ENCODE results near the gene DGCR2.

Gene DGCR2

DNA sequence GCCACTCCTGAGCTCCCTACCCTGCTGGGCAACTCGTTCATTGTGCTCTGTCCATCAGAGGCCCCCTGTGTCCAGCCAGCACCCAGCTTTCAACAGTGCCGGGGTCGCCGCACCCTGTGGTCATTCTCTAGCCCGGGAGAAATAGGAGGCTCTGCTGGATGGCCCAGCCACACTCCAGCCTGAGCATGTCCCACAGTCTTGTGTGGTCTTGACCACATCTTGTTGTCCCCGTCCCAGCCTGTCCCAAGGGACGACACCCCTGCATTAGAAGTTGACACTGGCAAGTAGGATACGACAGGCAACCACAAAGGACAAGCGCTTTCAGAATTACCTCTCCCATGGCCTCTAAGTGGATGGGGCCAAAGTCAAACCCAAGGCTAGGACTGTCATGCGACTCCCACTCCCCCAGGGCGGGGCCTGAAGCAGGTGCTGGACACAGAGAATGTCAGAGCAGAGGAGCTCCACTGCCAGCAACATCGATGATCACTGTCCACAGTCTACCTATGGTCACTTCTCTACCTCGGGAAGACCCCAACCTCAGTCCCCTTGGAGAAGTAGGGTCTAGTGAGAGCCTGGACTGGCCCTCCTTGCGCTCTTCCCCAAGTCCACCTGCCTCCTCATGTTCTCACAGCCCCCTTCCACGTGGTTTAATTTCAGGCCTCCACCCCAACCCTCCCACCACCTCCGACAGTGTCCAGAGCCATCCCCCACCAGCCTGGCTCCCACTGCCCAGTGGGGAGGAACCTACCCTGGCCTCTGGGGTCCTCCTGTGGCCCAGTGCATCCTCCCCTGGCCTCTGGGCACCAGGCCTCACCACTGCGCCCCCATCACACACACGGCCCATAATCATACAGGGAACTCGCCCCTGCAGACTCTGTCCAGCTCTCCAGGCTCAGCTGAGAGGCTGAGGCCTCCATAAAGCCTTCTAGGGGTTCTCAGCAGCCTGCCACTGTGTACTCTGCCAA, 4.4 kb upstream of the DGCR2 start:
- no peak for DNase-seq

- DNase-seq = no peak
Measured at GRCh38 chr22:19125474-19126308, 3.5 kb upstream of the DGCR2 start.

- no peak for DNase-seq
Measured at GRCh38 chr22:19125011-19125410, 2.8 kb upstream of the DGCR2 start.

DNA sequence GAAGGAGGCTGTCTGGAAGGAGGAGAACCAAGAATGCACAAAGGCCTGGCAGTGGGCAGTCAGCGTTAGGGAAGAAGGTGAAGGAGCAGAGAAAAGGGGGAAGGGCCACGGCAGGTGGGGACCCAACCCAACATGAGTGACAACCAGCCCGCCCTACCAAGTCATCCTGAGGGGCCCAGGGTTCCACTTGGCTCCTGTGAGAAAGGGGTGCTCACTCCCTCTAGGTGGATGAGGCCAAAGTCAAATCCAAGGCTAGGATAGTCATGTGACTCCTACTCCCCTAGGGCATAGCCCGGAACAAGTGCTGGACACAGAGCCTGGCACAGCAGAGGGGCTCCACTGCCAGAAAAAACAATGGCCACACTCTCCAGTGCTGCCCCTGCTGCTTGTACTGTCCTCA, 2.2 kb upstream of the DGCR2 start:
- no peak for DNase-seq

- DNase-seq = no peak
Measured at GRCh38 chr22:19123936-19124335, 1.7 kb upstream of the DGCR2 start.

DNA sequence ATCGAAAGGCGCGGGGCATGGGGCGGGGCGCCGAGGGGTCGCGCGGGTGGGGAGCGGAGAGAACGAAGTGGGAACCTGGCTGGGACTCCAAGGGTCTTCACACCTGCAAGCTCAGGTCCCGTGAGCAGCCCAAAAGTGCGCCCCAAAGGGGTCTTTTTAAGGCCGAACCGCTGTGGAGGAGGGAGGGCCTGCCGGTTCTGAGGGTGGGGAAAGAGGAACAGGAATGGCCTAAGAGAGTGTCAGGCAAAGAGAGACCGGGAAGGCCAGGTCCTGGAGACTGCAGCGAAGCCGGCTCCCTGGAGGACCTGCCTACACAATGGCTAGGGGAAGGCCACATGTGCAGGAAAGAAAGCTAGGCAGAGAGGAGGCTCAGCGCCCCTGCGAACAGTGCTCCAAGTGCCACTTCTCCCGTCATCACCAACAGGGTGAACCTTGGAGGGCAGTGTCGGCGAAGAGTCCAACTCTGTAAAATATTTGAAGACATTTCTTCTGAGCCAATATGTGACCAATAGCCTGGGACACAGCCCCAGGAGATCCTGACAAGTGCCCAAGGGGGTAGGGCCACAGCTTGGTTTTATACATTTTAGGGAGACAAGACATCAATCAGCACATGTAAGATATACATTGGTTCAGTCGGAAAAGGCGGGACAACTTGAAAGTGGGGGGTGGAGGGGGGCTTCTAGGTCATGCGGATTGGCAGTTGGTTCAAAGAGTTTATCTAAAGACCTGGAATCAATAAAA, 710 bp upstream of the DGCR2 start:
- no peak for DNase-seq

GRCh38 chr22:19121631-19122142, 525 bp downstream of the DGCR2 start:
- DNase-seq = peak; percentile 35 to 50

DNA sequence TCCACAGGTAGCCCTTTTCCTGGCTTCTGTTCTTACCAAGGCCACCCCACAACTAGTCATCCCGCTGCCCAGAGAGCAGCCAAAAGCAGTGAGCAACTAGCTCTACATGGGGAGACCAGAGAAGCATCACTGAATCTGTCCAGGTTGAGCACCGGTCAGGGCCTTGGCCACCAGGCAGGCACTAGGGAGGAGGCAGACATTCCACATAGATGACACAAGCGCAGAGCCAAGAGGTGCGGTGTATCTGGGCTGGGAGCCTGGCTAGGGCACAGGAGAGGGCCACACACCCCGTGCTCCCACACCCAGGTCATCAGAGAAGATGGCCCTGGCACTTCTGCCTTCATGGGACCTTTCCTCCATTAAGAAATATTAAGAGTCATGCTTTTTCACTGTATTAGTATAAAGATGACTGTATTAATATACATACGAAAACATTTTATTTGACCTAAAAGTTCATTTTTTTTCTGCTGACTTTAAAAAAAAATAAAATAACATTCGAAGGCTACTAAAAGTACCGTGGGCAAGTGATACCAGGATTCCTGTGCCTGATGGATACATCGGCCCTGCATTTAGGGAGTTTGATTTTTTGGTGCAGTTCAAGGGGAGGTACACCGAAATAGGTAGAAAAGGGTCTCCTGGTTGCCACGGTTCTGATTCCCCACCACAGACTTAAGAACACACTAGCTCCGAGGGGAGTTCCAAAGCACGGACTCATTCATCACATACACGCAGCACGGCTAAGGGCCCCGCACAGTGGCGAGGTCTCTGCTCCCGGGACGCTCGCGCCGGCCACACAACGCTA, 1.2 kb downstream of the DGCR2 start:
- DNase-seq = no peak

DNA sequence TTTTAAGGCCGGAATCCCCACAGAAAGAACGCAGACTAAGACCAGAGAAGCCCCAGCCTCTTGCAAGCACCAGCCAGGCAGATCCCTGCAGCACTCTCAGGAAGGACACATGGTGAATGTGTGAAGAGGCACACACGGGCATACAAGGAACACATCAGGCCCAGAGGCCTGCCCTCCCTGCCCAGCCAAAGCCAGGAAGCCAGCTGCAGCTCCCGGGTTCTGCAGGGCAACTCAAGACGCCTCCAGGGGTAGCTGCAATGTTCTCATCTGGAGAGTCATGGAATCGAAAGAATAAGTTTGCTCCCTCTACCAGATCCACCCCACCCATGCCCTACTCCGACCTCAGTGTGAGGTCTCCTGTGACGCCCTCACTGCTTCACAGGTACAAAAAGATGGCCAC, 2.3 kb downstream of the DGCR2 start:
- DNase-seq = no peak

DNA sequence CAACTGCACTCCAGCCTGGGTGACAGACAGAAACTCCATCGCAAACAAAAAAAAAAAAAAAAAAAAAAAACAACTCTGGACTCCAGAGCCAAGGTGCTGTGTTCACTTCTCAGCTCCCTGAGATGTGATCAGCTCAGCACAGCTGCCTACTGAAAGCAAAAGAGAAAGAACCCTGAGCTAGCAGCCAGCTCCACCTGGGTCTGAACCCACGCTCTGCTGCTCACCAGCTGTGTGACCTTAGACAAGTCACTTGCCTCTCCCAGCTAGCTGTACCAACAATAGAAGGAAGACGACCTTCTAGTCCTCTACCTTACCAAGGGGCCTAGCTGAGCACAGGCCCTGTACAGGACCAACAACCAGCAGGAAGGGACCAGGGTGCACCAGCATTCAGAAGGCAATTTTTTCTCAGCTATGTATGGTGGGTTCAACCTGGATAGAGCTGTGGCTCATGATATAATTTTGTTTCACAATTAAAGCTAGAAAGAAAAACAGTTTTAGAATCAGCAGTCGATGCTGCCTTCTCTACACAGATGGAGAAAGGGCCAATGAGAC, 3.8 kb downstream of the DGCR2 start:
- DNase-seq = peak in 1 of 2 experiments; percentile 18

- no peak for DNase-seq
Measured at GRCh38 chr22:19117111-19117512, 5.1 kb downstream of the DGCR2 start.

DNA sequence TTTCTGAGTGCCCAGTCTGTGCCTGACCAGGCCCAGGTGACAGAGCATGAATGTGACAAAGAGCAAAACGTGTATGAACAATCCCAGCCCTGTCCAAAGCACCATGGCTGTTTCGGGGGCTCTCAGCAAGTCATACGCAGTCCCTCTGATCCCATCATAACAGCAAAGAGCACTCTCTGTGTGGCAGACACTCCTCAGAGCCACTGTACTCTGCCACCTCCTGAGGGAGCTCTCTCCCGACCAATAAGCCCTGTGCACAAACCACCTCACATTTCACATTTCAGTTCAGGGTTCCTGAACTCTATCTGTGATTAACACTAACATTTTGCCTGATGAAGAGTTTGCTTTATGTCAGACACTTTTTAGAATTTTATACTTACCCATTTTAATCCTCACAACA, 6.6 kb downstream of the DGCR2 start:
- DNase-seq = no peak

GRCh38 chr22:19114984-19115552, 7.1 kb downstream of the DGCR2 start:
- no peak for DNase-seq

GRCh38 chr22:19113429-19113828, 8.8 kb downstream of the DGCR2 start:
- no peak for DNase-seq

- no peak for DNase-seq
Measured at GRCh38 chr22:19111584-19111983, 10.6 kb downstream of the DGCR2 start.

- no peak for DNase-seq
Measured at GRCh38 chr22:19111140-19111539, 11.1 kb downstream of the DGCR2 start.

GRCh38 chr22:19110646-19111045, 11.6 kb downstream of the DGCR2 start:
- no peak for DNase-seq

- DNase-seq = no peak
Measured at GRCh38 chr22:19110064-19110458, 12.2 kb downstream of the DGCR2 start.

GRCh38 chr22:19109198-19110063, 12.8 kb downstream of the DGCR2 start:
- peak; percentile 26 to 43 for DNase-seq

DNA sequence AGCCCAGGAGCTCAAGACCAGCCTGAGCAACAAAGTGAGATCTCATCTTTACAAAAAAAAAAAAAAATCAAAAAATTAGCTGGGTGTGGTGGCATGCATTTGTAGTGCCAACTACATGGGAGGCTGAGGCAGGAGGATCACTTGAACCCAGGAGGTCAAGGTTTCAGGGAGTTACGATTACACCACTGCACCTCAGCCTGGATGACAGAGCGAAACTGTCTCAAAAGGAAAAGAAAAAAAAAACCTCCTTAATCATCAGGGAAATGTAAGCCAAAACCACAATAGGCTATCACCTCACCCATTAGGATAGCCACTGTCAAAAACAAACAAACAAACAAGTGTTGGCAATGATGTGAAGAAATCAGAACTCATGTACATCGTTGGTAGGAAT, 13.4 kb downstream of the DGCR2 start:
- no peak for DNase-seq
